HL-60 (cell line): ENCODE results near the gene FBXO30.

Experiments used
- POLR2AphosphoS5 ChIP-seq: IDR thresholded peaks from 2 replicates; pipeline ENCODE4 v1.6.1; 2012; ENCODE audit warnings: low read depth
- SPI1 ChIP-seq: IDR thresholded peaks from 2 replicates; pipeline ENCODE4 v1.6.1; 2012; ENCODE audit warnings: low read depth, mild to moderate bottlenecking, borderline replicate concordance
- TF ChIP-seq, protein P1 (sequence below): IDR thresholded peaks from one replicate; pipeline ENCODE4 v1.5.1; 2011; ENCODE audit warnings: low read length, control low read depth, inconsistent platforms; ENCODE audit not compliant: insufficient read depth
- TF ChIP-seq, protein P2 (sequence below): IDR thresholded peaks from 2 replicates; pipeline ENCODE4 v1.6.1; 2012; ENCODE audit warnings: low read depth; ENCODE audit not compliant: insufficient replicate concordance

DNA sequence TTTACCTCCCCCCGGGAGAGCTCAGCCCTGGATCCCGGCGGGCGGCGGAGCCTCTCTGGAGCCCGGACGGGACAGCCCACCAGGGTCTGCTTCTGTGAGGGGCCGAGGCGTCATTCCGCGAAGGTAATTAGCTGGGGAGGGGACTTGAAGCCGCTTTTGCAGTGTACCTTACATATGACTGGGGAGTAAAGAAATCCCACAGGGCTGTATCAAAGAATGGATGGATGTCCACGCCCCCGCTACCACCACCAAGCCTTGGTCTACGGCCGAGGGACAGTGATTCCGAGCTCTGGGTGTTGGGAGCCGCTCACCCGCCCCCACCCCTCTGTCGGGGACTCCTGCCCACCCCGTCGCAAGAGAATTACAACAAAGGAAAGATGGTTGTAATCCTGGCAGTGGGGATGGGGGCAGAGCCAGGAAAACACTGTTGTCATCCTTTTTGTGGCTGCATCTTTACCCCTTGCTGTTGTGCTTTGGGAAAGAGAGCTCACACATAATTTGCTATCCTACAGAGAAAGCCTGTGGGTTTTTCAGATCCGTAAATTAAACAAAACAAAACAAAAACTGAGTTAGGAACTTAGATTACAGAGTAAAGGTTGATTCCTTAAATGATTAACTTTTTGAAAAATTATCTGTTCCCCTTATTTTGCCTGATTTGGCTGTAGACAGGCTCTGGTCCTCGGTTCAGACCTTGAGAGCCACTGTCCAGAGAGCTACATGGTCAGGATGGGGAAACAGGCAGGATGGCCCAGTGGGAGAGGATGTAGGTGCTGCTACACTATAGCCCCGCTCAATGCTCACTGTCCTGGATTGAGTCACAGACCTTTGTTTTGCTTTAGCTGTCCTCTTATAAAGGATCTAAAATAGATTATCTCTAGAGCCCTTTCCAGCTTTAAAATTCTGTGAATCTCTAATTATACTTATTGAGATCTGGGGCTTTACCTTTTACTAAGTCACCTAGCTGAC, 997 bp upstream of the FBXO30 start:
- TF ChIP-seq, protein P1, sequence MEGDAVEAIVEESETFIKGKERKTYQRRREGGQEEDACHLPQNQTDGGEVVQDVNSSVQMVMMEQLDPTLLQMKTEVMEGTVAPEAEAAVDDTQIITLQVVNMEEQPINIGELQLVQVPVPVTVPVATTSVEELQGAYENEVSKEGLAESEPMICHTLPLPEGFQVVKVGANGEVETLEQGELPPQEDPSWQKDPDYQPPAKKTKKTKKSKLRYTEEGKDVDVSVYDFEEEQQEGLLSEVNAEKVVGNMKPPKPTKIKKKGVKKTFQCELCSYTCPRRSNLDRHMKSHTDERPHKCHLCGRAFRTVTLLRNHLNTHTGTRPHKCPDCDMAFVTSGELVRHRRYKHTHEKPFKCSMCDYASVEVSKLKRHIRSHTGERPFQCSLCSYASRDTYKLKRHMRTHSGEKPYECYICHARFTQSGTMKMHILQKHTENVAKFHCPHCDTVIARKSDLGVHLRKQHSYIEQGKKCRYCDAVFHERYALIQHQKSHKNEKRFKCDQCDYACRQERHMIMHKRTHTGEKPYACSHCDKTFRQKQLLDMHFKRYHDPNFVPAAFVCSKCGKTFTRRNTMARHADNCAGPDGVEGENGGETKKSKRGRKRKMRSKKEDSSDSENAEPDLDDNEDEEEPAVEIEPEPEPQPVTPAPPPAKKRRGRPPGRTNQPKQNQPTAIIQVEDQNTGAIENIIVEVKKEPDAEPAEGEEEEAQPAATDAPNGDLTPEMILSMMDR: no peak
- TF ChIP-seq, protein P2, sequence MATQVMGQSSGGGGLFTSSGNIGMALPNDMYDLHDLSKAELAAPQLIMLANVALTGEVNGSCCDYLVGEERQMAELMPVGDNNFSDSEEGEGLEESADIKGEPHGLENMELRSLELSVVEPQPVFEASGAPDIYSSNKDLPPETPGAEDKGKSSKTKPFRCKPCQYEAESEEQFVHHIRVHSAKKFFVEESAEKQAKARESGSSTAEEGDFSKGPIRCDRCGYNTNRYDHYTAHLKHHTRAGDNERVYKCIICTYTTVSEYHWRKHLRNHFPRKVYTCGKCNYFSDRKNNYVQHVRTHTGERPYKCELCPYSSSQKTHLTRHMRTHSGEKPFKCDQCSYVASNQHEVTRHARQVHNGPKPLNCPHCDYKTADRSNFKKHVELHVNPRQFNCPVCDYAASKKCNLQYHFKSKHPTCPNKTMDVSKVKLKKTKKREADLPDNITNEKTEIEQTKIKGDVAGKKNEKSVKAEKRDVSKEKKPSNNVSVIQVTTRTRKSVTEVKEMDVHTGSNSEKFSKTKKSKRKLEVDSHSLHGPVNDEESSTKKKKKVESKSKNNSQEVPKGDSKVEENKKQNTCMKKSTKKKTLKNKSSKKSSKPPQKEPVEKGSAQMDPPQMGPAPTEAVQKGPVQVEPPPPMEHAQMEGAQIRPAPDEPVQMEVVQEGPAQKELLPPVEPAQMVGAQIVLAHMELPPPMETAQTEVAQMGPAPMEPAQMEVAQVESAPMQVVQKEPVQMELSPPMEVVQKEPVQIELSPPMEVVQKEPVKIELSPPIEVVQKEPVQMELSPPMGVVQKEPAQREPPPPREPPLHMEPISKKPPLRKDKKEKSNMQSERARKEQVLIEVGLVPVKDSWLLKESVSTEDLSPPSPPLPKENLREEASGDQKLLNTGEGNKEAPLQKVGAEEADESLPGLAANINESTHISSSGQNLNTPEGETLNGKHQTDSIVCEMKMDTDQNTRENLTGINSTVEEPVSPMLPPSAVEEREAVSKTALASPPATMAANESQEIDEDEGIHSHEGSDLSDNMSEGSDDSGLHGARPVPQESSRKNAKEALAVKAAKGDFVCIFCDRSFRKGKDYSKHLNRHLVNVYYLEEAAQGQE: no peak
- no peak for TF ChIP-seq POLR2AphosphoS5
- no peak for TF ChIP-seq SPI1
